Ovary (tissue), 9 donors: ENCODE results near the gene DSCAML1. TPM values are rescaled to one million over a fixed set of nuclear protein-coding genes. Genes with fewer than 3 reads are reported as not detected.

ENCODE experiments used
- DNase-seq, 5 donors: peaks; one replicate each; pipeline ENCODE4 v3.0.0-alpha.2; 2019 to 2020
- H3K27ac ChIP-seq, 2 donors: fragments of 200-600 bp; one replicate each; pipeline versions ENCODE4 v1.5.1 to v1.8.0; 2019 to 2022
- H3K27me3 ChIP-seq: fragments of 200-600 bp; one replicate; pipeline ENCODE4 v1.8.0; 2022
- H3K36me3 ChIP-seq: fragments of 200-600 bp; sonication (generic); one replicate; pipeline ENCODE4 v1.5.1; 2019
- H3K4me1 ChIP-seq: one replicate; pipeline ENCODE4 v1.8.1; 2013; ENCODE audit warnings: mild to moderate bottlenecking, moderate library complexity; ENCODE audit not compliant: insufficient read depth
- H3K4me3 ChIP-seq: fragments of 200-600 bp; sonication (generic); one replicate; pipeline ENCODE4 v1.5.1; 2017
- H3K9me3 ChIP-seq, 2 donors: fragments of 200-600 bp in 1 of 2; sonication (generic) in 1 of 2; one replicate each; pipeline versions ENCODE4 v1.5.1 to v1.8.1; 2013 to 2019; ENCODE audit warnings: mild to moderate bottlenecking in 1 of 2, moderate library complexity in 1 of 2
- EP300 ChIP-seq: sonication (generic); formaldehyde crosslinking; IDR thresholded peaks from one replicate; pipeline ENCODE4 v1.6.1; 2017; ENCODE audit warnings: antibody characterized with exemption
- POLR2A ChIP-seq: fragments of 450-650 bp; IDR thresholded peaks from one replicate; pipeline ENCODE4 v1.6.1; 2017; ENCODE audit warnings: antibody characterized with exemption, mild to moderate bottlenecking, moderate library complexity
- WGBS, 3 donors: extraction: QIAGEN DNeasy Blood & Tissue Kit in 1 of 3; methylation state at CpG; one replicate each; pipeline versions ENCODE4 v1.1.5 to v1.1.7; 2013 to 2017; 5-methylcytosine and 5-hydroxymethylcytosine counted together
- intact Hi-C, 4 donors: fragments of 100-400 bp; cut with DNase I; formaldehyde crosslinking; loops; one replicate each; pipeline versions ENCODE4 v1.11.0 to v1.15.1; 2022 to 2023
- polyA plus RNA-seq, 2 donors: library from polyadenylated mRNA; stranded (reverse); fragments of 200-250 nt in 1 of 2; fragments of 350-450 nt in 1 of 2; fragmentation: Illumina TruSeq in 1 of 2; extraction: RNeasy Lipid Tissue Mini Kit (QIAGEN cat#74804) in 1 of 2; gene quantifications; one replicate each; pipeline ENCODE4 v1.2.3, GENCODE V29; 2013 to 2014
- total RNA-seq, 7 donors: library from RNA; depleted of rRNA in 2 of 7; stranded (reverse); fragments of >200 nt in 2 of 7; fragmentation: NEBNext Ultra II Directional in 3 of 7; extraction: Animal tissue kit (Norgen Biotek cat#: 25700) in 3 of 7; gene quantifications; one replicate each; pipeline versions ENCODE4 v1.1.0 to v1.2.4, GENCODE V29; 2016 to 2023
- TF ChIP-seq, protein P1 (sequence below), 3 donors: fragments of 450-650 bp in 2 of 3; fragments of 200-600 bp in 1 of 3; IDR thresholded peaks; one replicate each; pipeline versions ENCODE4 v1.5.1 to v1.8.0; 2016 to 2022; ENCODE audit warnings: antibody characterized with exemption in 3 of 3, mild to moderate bottlenecking in 1 of 3
- donor health status: DM: no; HTN: no; CAD: no; lungs with moderate emphysema.
- donor health status: DM: no; HTN: no; CAD: no.
- donor health status: Bipolar disorder and iron deficiency.
- donor health status: DM: yes; HTN: yes; CAD: no.
- donor health status: DM: no; HTN: no; CAD: no.
- donor health status: DM: yes; HTN: yes; CAD: no.

The DSCAML1 gene
- total and polyA plus RNA-seq, 9 donors = 0.77 to 16.5 (median 10.6) TPM

DNA sequence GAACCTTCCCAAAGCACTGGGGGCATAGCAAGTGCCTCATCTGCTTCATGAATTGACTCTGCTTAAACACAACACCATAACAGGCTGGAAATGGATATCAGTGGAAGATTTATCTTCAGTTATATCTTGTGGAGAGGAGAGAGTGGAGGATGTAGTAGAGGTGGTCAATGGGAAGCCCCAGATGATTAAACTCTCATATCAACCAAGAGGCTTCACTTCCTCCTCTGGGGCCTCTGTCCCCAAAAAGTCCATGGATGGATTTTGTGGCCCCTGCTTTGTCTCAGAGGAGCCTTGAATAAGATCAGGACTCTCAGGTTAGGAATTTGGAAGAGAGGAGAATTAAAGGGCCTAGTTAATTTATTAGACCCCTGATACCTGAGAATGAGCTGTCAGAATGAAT is 363.3 kb downstream of the DSCAML1 start:
- Histone ChIP-seq H3K4me1 (no peaks in the 10 kb centered on the region), H3K9me3 (no peaks in the 10 kb centered on the region), H3K36me3 (no peaks in the 10 kb centered on the region), H3K4me3 (no peak overlapping the region), H3K27me3 (no peaks in the 10 kb centered on the region), H3K27ac (no peak overlapping the region)
- intact Hi-C loops = loop anchor here in 2 of 4 donors (10.0 kb wide), 3 partner anchors 511 to 621 kb away; no protein-coding TSS in a partner anchor
- DNase-seq = no peak
- no peak for TF ChIP-seq EP300
- TF ChIP-seq POLR2A = no peak
- TF ChIP-seq, protein P1, sequence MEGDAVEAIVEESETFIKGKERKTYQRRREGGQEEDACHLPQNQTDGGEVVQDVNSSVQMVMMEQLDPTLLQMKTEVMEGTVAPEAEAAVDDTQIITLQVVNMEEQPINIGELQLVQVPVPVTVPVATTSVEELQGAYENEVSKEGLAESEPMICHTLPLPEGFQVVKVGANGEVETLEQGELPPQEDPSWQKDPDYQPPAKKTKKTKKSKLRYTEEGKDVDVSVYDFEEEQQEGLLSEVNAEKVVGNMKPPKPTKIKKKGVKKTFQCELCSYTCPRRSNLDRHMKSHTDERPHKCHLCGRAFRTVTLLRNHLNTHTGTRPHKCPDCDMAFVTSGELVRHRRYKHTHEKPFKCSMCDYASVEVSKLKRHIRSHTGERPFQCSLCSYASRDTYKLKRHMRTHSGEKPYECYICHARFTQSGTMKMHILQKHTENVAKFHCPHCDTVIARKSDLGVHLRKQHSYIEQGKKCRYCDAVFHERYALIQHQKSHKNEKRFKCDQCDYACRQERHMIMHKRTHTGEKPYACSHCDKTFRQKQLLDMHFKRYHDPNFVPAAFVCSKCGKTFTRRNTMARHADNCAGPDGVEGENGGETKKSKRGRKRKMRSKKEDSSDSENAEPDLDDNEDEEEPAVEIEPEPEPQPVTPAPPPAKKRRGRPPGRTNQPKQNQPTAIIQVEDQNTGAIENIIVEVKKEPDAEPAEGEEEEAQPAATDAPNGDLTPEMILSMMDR (IDR thresholded peaks at IDR 0.05) = no peak

DNA sequence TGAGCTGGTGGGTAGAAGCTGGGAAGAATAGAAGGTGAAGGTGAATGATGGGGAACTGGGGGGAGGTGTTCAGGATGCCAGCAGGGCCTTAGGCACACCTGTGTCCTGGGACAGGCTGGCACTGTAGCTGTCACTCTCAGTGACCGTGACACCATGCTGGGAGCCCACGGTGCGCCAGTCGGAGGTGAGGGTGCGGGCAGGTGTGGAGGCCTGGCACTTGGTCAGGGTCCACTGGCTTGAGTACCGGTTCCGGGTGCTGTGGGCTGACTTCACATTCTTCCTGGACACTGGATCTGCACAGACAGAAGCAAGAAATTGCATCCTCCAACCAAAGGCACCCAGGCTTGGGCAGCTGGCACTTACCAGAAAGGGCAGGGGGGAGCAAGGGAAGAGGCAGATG is 365.6 kb downstream of the DSCAML1 start:
- DNase-seq = no peak
- intact Hi-C loops = loop anchor here in 2 of 4 donors (10.0 kb wide), 3 partner anchors 513 to 623 kb away; no protein-coding TSS in a partner anchor
- no peak overlapping the region for H3K27ac ChIP-seq
- WGBS, 3 donors = 94 to 96% (median 95%) methylated on average over 7 of the region's 7 CpGs
- no peaks in the 10 kb centered on the region for H3K9me3 ChIP-seq
- no peaks in the 10 kb centered on the region for H3K36me3 ChIP-seq
- TF ChIP-seq POLR2A (no peak), EP300 (no peak)
- TF ChIP-seq, protein P1 (IDR thresholded peaks at IDR 0.05) = no peak
- H3K4me1 ChIP-seq = peaks cover under 1% of the 10 kb centered on the region
- no peaks in the 10 kb centered on the region for H3K27me3 ChIP-seq
- H3K4me3 ChIP-seq = no peak overlapping the region

DNA sequence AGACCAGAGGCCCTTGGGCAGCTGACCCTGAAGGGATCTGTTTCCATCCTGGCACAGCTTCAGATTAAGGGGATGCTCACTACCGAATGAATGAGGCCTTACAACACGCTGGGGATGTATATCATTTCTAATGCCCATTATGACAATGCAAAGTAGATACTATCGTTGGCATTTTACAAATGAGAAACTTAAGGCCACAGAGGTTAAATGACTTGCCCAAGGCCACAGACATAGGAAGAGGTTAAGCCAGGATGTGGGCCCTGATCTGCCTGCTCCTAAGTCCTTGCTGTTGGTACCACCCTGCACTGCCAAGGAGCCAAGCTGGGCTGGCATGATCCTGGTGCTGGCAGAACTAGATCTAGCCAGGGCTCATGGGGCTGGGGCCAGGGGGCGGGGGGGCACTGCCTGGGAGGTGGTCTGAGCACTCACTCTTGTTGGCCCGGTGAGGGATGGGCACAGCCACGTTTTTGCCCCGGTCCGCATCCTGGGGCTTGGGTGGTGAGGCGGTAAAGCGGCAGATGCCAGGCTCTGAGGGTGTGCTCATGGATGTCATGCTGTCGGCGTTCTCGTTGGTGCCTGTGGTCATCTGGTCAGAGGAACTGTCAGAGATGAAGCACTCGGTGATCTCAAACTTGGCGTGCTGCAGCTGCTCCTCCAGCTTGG is 366.6 kb downstream of the DSCAML1 start:
- no peak for DNase-seq
- H3K9me3 ChIP-seq = no peaks in the 10 kb centered on the region
- WGBS, 3 donors = 85 to 89% (median 86%) methylated on average over 15 of the region's 15 CpGs
- H3K27me3 ChIP-seq = no peaks in the 10 kb centered on the region
- H3K36me3 ChIP-seq = no peaks in the 10 kb centered on the region
- H3K4me1 ChIP-seq = peaks cover 6% of the 10 kb centered on the region
- TF ChIP-seq EP300 = no peak
- TF ChIP-seq, protein P1 (IDR thresholded peaks at IDR 0.05) = no peak
- TF ChIP-seq POLR2A = no peak
- H3K4me3 ChIP-seq = no peak overlapping the region
- intact Hi-C loops = loop anchor here in 2 of 4 donors (10.0 kb wide), 3 partner anchors 514 to 624 kb away; no protein-coding TSS in a partner anchor
- no peak overlapping the region for H3K27ac ChIP-seq

DNA sequence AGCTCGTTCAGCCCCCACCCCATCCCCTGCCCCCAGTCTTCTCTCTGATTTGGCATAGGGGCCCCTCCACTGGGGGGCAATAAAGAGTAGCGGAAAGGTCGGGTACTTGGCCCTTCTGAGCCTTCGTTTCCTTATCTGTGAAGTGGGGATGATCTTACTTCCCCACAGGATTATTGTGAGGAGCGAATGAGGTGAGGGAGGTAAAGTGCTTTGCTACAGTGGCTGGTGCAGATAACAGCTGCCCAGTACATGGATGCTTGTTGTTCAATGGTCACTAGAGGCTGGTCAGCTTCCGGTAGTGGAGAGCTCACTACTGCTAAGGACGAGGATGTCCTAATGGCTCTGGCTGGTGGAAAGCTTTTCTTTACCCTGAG is 368.2 kb downstream of the DSCAML1 start:
- intact Hi-C loops = loop anchor here (5.0 to 10.0 kb wide), 5 partner anchors 376 to 623 kb away; no protein-coding TSS in a partner anchor
- H3K9me3 ChIP-seq = no peaks in the 10 kb centered on the region
- no peak for DNase-seq
- WGBS, 3 donors = 85 to 93% (median 86%) methylated on average over 7 of the region's 7 CpGs
- H3K4me3 ChIP-seq = no peak overlapping the region
- peaks cover 6% of the 10 kb centered on the region for H3K4me1 ChIP-seq
- no peaks in the 10 kb centered on the region for H3K36me3 ChIP-seq
- no peak overlapping the region for H3K27ac ChIP-seq
- TF ChIP-seq EP300 = no peak
- TF ChIP-seq, protein P1 (IDR thresholded peaks at IDR 0.05) = no peak
- TF ChIP-seq POLR2A = no peak
- no peaks in the 10 kb centered on the region for H3K27me3 ChIP-seq
